NCI-H510A (cell line): ENCODE measurements around the gene SLF1.
"Not testable (repeated sequence)": the region's sequence is repeated elsewhere in the genome, so short reads cannot be mapped to it uniquely, and the experiment has no call there.

Source experiments
- DNase-seq: peaks from one replicate; lab custom pipeline; 2025; lab: John Stamatoyannopoulos, UW

SLF1 gene

DNA sequence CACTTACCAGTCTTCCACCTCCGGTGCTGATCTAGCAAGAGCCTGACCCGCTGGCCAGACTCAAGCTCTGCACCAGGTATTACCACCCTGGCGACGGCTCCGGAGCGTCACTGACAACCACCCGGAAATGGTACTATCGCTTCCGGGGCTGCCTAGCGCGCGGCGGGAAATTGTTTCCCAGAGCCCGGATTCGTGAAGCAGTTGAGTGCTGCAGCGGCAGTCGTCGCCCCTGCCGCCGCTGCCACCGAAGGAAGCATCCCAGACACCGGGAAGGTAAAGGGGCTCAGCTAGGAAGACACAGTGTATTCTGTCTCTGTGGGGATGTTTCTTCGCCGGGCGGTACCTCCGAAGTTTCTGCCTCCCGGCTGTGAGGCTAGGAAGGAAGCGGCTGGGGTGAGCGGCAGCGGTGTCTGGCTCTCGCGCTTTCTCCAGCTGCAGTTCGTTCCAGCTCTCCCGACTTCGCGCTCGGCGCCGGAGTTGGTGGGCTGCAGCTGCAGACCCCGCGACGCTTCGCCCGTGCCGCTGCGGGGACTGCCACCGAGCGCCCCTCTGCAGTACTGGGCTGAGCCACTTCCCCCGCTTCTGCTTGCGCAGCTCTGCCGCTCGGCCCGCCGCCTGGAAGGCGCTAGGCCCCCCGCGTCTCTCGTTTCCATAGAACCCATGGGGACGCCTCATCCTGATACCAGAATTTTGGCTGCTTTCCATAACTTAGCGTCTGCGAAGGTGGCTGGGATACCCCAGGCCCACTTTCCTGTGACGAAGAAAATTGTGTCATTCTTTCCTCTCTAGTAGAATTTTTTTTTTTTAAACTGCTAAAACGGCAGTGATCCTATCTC, at the start of gene SLF1, which contains the start of gene KIAA0825:
Gene SLF1 (plus strand): TSS at position 177 of the 836 bp plus-strand sequence. CDS start 10,142 bp downstream, outside the sequence.
Gene KIAA0825 (minus strand): TSS at position 112 of the 836 bp plus-strand sequence. CDS start 81,478 bp downstream, outside the sequence.
- DNase-seq: peak; percentile 63

DNA sequence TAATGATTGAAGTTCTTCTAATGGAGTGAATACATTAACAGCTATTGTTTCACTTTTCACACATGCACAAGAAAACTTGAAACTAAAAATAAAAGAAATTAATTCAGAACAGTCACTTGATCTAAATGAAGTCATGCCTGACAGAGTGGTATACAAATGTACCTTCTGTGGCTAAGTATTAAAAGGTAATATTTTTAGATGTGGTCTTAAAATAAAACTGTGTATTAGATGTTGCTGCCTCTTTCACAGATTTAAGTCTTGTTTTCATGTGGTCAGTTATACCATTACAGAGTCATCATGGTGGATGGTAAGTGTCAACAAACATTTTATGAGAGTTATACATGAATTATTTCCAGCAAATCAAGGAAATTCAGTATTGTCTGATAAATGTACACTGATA, 47.1 kb upstream of the SLF1 start:
- no peak for DNase-seq

DNA sequence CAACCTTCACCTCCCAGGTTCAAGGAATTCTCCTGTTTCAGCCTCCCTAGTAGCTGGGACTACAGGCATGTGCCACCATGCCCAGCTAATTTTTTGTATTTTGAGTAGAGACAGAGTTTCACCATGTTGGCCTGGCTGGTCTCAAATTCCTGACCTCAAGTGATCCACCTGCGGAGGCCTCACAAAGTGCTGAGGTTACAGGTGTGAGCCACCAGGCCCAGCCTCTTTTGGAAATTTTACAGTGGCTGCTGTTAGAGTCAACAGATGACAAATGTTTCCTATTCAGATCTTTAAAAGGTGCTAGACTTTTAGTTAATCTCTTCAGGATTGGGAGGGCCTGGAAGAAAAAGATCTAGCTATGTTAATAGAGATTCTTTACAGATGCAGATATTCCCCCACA, 45.1 kb upstream of the SLF1 start:
- DNase-seq: not testable (repeated sequence)

DNA sequence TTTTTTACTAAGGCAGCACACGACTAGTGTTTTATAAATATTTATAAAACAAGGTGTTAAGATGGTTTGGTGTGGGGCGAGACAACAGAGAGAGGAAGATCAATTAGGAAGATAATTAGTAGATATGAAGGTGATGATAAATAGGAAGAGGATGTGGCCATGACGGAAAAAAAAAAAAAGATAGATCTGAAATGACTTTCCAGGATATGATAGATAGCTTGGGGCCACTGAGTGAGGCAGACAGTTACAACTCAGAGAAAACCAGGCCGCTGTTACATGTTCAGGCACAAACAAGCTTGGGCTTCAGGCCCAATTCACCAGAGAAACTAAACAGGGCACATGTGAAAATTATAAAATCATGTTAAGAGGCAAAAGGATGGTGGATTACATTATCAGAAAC, 43.3 kb upstream of the SLF1 start:
- no peak for DNase-seq

DNA sequence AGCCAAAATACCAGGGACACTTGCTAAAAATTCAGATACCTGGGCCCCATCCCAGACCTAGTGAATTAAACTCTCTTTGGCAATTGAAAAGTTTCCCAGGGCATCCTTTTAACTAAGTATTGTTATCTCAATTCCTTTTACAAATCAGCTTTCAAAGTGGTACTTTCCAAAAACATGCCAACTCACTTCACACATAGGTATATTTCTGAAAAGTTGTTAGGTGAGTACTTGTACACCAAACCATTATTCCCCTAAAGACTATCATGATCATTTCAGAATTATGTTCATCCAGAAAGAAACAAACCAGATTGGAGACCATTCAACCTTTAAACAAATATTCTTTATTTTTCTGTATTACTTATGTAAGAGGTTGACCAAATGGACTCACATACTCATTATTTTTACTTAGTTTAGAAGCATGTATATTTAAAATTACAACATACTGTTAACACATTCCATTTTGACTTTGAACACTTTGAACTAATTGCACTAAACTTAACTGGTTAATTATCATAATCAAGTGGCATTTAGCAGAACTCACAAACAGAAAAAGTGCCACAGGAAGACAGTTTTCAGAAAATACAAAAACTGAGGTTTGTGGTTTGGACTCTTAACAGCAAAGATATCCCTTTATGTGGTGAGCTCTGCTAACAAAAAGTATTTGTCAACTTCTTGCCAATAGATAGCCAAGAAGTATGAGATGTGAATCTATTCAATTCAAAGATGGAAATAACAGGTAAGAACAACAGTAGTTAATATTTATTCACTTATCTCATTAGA, 40.8 kb upstream of the SLF1 start:
- no peak for DNase-seq

DNA sequence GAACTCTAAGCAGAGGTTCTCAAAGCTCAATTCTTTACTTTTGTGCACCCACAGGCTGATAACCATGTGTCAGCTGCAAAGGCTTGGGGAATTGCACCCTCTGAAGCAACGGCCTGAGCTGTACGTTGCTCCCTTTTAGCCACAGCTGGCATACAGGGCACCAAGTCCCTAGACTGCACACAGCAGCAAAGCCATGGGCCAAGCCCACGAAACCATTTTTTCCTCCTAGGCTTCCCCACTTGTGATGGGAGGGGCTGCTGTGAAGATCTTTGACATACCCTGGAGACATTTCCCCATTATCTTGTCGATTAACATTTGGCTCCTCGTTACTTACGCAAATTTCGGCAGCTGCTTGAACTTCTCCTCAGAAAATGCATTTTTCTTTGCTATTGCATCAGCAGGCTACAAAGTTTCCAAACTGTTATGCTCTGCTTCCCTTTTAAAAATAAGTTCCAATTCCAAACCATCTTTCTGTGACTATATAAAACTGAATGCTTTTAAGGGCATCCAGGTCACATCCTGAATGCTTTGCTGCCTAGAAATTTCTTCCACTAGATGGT, 23.1 kb upstream of the SLF1 start:
- no peak for DNase-seq

DNA sequence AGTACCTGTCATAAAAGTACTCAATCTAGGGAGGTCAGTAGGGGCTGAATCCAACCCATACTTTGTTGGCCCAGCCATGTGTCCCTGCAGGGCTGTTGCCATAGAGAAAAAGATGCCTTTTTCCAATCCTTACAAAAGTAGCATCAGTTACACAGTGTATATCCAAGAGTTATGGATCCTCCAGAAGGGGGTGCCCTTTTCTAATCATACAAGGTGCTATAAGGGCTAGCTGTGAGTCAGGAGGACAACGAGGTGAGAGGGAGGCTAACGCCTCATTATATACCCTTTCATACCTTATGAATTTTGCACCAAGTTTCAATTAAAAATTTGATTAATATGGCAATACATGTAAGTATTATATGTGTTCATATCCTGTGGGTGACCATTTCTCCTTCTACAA, 4.9 kb upstream of the SLF1 start:
- DNase-seq: no peak

DNA sequence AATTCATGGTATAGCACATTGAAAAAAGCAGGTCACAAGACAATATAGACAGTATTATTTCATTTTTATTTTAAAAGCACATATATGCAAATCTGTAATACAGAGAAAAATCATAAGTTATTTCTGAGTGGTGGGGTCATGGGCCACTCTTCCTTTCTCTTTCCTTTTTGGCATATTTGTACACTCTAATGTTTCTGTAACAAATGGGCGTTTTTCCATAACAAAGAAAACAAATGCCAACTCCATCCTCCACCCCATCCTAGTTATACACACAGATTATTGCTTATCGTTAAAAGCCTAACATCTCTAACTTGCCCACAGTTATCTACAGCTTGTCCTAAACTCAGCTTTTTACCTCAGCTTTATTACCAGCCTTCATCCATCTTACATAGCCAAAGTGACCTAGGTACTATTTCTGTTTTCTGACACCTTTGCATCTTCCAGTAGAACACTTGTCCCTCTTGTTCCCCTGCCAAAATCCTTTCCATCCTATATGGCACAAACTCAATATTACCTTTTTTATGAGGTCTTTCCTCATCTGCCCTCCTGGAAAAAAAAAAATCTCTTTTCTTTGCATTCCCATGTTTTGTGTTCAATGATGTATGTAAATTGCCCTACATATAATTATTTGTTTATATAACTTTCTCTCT, 4.2 kb upstream of the SLF1 start:
- no peak for DNase-seq

DNA sequence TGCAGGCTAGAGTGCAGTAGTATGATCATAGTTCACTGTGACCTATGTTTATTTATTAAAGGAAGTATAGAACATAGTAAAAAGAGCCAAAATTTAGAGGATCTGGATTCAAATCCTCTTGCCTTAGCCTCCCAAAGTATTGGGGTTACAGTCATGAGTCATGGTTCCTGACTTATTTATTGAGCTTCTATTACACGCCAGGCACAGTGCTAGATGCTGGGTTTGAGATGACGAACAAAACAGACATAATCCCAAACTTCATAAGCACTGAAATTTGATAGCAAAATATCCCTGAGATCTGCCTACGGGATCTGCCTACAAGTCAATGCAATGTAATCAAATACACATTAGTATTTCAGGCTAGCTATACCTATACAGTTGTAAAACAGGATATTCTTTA, 2.6 kb upstream of the SLF1 start:
- DNase-seq: no peak

DNA sequence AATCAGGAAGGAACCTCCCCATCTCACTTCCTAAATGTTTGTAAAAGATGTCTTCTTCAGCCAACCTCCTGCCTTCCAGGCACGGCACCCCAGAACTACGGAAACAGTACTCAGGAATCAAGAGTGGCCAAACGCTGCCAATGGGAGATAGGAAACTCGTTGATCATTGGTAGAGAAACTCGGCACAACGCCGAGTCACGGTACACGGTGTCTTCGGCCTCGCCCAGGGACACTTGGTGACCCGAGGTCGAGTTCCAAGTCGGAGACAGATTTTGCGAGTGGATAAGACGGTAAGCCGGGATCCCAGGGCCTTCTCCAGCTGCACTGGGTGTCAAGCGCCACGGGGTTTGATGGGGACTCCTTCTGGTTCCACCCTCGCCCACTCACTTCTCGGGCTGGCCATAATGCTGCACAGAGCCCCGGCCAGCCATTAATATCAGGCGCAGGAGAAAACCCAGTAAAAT, 408 bp upstream of the SLF1 start:
- no peak for DNase-seq

DNA sequence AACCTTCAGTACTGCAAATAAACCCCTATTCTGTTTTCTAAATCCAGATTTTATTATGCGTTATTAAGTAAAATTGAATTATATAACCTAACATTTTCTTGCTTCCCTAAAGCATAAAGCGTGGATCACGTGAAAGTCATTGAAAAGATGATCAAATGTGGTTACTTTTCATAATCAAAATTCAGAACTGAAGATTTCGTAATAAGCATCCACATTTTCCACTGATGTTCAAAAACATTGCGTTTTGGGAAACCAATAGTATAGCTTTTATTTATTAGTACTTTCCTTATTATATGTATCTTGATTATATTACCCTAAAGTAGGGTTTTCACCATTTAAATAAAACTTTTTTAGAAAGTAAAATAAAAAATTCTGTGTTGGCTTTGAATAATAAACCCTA, 1.8 kb downstream of the SLF1 start:
- DNase-seq: no peak

DNA sequence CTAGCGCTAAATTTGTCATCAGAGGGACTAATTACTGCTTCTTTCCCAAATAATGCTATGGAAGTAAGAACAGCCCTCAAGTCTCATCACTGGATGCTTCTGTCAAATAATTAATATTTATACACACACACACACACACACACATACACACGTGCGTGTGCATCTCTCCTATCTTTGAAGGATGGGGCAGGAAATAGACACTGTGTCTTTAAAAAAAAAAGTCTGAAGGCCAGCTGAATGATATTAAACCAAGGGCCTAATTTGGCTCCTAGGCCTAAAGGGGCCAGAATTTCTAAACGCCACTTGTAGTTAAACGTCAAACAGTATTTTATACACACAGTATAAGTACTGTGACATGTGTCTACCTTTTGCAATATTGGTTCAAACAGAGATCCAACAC, 3.3 kb downstream of the SLF1 start:
- no peak for DNase-seq

DNA sequence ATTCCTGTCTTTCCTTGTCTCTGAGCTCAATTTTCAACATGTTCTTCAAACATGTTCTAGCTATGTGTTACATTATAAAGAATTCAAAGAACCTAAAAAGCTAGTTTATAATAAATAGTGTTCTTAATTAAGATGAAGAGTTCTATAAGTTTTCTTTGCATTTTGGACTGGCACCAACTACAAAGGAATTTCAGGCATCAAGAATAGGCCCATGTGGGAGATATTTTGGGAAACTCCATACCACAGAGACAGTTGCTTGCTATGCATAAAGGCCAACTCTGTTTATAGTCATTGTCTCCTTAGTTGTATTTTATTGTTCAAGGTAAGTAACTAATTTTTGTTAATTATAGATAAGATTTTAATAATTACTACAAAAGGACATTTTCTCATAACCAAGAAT, 4.5 kb downstream of the SLF1 start:
- no peak for DNase-seq

DNA sequence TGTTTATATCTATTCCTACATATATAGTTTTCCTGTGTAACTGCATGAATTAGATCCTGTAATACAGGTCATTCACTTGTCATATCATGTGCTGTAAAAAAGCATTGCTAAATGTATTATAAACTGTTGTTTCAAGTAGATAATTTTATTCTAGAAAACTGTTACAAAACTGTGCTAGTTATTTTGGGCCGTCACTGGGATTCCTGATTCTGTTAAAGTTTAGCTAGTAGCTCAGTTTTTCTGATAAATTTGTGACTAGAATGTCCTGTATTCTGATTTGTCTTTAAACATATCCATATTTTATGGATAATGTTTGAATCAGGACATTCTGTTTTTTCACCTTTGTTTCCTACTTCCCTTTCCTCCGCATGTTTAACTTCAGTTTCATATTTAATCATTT, 5.4 kb downstream of the SLF1 start:
- DNase-seq: no peak

DNA sequence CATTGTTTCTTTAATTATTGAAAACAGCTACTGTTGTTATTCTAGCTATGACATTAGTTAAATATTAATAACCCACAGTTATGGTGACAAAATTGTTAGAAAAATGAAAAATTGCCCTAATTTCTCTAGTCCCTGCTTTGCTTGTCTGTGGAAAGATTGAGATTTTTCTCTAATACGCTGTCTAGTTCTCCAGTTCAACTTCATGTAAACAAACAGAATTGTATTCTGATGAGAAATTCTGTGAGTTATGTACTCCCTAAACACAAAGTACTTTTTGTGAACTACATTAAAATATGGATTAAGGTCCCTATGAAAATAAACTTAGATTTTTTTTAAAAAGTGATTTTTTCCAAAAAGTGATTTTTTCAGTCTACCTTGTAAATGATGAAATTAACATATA, 8.7 kb downstream of the SLF1 start:
- no peak for DNase-seq

DNA sequence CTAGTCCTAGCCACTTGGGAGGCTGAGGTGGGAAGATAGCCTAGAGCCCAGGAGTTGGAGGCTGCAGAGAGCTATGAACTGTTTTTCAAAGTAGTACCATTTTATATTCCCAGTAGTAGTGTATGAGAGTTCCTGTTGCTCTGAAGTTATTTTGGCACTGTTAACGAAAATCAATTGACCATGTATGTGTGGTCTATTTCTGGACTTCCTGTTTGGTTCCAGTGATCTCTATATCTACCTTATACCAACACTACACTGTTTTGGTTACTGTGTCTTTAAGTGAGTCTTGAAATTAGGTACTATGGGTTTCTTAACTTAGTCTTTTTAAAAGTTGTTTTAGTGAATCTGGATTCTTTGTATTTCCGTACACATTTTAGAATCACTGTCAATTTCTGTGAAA, 13.6 kb downstream of the SLF1 start:
- no peak for DNase-seq

DNA sequence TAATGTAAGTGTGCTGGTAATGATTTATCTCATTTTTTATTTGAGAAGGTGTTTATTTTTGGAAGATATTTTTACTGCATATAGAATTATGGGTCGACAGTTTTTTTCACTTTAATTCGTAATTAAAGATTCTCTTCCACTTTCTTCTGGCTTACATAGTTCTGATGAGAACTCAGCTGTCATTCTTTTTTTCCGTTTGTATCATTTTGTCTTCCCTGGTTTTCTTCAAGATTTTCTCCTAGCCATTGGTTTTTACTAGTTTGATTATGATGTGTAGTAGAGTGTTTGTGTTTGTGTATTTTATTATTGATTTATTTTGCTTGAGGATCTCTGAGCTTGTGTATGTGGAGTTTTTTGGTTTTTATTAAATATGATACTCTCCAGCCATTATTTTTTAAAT, 21.7 kb downstream of the SLF1 start:
- no peak for DNase-seq

DNA sequence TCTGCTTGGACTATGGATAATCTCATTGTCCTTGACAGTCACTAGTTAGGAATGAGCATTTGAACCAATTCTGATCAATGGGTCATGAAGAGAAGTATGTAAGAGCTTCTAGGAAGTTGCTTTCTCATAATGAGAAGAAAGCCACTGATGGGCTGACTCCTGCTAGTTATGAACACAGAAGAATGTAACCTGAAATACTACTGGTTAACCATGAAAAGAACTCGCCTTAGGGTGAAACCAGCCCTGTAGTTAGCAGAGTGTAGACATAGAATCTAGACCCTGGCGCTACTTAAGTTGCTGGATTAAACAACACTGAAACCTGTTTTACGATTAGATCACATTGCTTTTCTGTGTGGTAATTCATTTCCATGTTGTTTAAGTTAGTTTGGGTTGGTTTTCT, 26.6 kb downstream of the SLF1 start:
- DNase-seq: no peak

DNA sequence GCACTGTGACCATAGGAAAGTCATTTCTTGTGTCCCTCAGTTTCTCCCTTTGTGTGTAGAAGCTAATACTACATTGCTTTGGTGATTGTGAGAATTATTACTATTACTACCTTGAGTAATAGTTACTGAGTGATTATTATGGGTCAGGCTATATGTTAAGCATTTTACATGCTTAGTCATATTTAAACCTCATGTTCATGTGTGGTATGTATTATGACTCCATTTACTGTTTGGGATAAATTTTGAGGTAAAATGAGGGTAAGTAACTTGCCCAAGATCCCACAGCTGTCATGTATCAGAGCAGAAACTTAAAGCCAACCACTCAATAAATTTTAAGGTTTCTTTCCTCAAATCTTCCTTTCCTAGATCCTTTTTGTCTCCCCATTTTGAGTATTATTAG, 28.3 kb downstream of the SLF1 start:
- no peak for DNase-seq

DNA sequence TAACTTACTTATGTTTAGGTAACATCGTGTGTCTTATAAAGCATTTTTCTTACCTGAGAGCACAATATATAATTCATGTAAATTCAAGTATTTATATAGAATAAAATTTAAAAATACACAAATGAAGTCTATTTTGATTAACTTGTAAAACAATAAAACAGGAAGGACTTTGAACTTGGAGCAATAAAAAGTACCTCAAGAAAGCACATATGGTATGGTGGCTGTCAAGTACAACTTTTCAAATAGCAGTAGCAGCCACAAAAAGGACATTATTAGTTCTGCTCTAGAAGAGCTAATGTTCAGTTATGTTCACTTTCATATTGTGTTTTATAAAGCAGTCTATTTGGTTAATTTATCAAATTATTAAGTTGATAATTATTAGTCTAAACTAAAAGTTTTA, 31.4 kb downstream of the SLF1 start:
- no peak for DNase-seq

DNA sequence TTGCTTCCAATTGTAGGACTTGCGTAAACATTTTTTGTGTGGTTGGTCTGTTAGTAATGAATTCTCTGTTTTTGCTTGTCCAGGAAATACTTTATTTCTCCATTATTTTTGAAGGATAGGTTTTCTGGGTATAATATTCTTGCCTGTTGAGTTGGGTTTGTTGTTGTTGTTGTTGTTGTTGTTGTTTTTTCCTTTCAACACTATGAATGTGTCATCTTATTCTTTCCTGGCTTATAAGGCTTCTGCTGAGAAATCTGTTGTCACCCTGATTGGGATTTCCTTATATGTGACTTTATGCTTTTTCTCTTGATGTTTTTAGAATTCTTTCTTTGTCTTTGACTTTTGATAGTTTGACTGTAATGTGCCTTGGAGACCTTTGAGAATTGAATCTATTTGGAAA, 39.8 kb downstream of the SLF1 start:
- no peak for DNase-seq

DNA sequence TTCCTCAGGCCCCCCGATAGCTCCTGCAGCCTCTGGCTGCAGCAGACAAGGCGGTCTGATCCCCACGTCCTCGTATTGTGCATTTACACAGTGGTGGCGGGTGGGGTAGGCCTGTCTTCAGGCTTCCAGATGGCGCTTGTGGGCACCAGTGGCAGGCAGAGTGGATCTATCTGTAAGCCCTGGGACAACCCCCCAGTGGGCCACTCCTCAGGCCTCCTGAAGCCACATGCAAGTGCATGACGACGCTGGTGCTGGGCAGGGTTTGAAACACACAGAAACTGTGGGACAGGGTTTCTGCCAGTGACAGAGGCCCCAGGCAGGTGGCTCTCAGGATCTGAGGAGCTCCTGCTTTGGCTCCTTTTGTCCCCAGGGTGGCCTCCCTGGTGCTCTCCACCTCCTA, 42.0 kb downstream of the SLF1 start:
- no peak for DNase-seq
